Omental fat pad (tissue), 4 donors: ENCODE measurements around the gene TNFRSF12A. TPM values are rescaled to one million over a fixed set of nuclear protein-coding genes. Genes with fewer than 3 reads are reported as not detected.

Source experiments
- ATAC-seq: fragments of 150-250 bp; one replicate; pipeline ENCODE4 v1.9.1; 2016; ENCODE audit warnings: mild to moderate bottlenecking, moderate library complexity; ENCODE audit not compliant: low FRiP score
- DNase-seq: peaks from one replicate; pipeline ENCODE4 v3.0.0-alpha.2; 2019; ENCODE audit warnings: low spot score
- CTCF ChIP-seq, 3 donors: fragments of 450-650 bp; IDR thresholded peaks; one replicate each; pipeline ENCODE4 v1.5.1; 2016 to 2017; ENCODE audit warnings: antibody characterized with exemption in 3 of 3, mild to moderate bottlenecking in 3 of 3, moderate library complexity in 2 of 3
- total RNA-seq, 4 donors: library from RNA; depleted of rRNA; stranded (reverse); fragments of >200 nt; gene quantifications; one replicate each; pipeline ENCODE4 v1.1.0, GENCODE V29; 2016

TNFRSF12A gene
- total RNA-seq, 4 donors from 2014 or later = 9.0 to 465 (median 94.3) TPM

- DNase-seq = no peak
- ATAC-seq = no peak
- TF ChIP-seq CTCF (IDR thresholded peaks at IDR 0.05) = no peak
These were observed 15.3 kb downstream of the TNFRSF12A start for GRCh38 chr16:3035289-3035971.

- no peak for TF ChIP-seq CTCF (IDR thresholded peaks at IDR 0.05)
- ATAC-seq (no peak), DNase-seq (no peak)
These were observed 16.0 kb downstream of the TNFRSF12A start for GRCh38 chr16:3035972-3036725.

- DNase-seq (no peak), ATAC-seq (no peak)
- no peak for TF ChIP-seq CTCF (IDR thresholded peaks at IDR 0.05)
These were observed 16.7 kb downstream of the TNFRSF12A start, which contains the start of gene BICDL2 for GRCh38 chr16:3036726-3037315. Gene BICDL2 (minus strand): TSS chr16:3036944. CDS start chr16:3035496, 1,448 bp downstream.

GRCh38 chr16:3038256-3038655 lies 18.1 kb downstream of the TNFRSF12A start:
- no peak for DNase-seq
- ATAC-seq = no peak
- no peak for TF ChIP-seq CTCF (IDR thresholded peaks at IDR 0.05)

GRCh38 chr16:3038896-3039295 lies 18.7 kb downstream of the TNFRSF12A start:
- ATAC-seq (no peak), DNase-seq (no peak)
- TF ChIP-seq CTCF (IDR thresholded peaks at IDR 0.05) = no peak

- TF ChIP-seq CTCF (IDR thresholded peaks at IDR 0.05) = no peak
- DNase-seq (no peak), ATAC-seq (no peak)
These were observed 22.2 kb downstream of the TNFRSF12A start for GRCh38 chr16:3042376-3042775.
